ENCODE data around the gene SCN5A. TPM values are rescaled to one million over a fixed set of nuclear protein-coding genes. Genes with fewer than 3 reads are reported as not detected.

Gene SCN5A
- total RNA-seq, 1 donor from 2014 or later, result 1.4 TPM

DNA sequence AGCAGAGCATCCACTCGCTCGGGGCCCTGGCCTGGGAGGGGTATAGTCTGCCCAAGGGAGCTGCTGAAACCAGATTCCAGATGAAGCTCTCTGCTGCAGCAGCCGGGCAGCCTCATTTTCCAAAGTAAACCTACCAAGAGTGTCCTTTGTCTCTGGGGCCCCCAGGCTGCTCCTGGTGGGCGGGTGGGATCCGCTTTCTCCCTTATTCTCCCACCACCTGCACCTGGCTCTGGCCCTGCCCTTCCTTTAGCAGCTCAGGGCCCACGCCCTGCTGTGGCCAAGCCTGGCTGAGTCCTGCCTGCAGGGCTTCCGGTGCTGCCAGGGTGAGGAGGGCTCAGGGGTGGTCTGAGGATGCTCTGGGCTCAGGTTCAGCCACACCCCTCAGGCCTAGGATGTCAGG is 13.0 kb downstream of the SCN5A start:
- peaks cover 6% of the 10 kb centered on the region for H3K27me3 Mint-ChIP-seq (ENCODE audit: unreplicated experiment)
- H3K4me1 Mint-ChIP-seq (ENCODE audit: unreplicated experiment), result peaks cover 8% of the 10 kb centered on the region
- no peak for DNase-seq (ENCODE audit: low spot score)
- TF ChIP-seq, protein P1, sequence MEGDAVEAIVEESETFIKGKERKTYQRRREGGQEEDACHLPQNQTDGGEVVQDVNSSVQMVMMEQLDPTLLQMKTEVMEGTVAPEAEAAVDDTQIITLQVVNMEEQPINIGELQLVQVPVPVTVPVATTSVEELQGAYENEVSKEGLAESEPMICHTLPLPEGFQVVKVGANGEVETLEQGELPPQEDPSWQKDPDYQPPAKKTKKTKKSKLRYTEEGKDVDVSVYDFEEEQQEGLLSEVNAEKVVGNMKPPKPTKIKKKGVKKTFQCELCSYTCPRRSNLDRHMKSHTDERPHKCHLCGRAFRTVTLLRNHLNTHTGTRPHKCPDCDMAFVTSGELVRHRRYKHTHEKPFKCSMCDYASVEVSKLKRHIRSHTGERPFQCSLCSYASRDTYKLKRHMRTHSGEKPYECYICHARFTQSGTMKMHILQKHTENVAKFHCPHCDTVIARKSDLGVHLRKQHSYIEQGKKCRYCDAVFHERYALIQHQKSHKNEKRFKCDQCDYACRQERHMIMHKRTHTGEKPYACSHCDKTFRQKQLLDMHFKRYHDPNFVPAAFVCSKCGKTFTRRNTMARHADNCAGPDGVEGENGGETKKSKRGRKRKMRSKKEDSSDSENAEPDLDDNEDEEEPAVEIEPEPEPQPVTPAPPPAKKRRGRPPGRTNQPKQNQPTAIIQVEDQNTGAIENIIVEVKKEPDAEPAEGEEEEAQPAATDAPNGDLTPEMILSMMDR (IDR thresholded peaks at IDR 0.05; ENCODE audit: unreplicated experiment), result no peak
- H3K36me3 Mint-ChIP-seq (ENCODE audit: low read depth, unreplicated experiment), result no peaks in the 10 kb centered on the region
- H3K4me3 Mint-ChIP-seq (ENCODE audit: unreplicated experiment), result no peak overlapping the region
- H3K9me3 Mint-ChIP-seq (ENCODE audit: unreplicated experiment), result no peaks in the 10 kb centered on the region
- no peak overlapping the region for H3K27ac Mint-ChIP-seq (ENCODE audit: unreplicated experiment)

GRCh38 chr3:38634111-38634510 is 15.4 kb downstream of the SCN5A start:
- H3K4me1 Mint-ChIP-seq (ENCODE audit: unreplicated experiment), result peaks cover 9% of the 10 kb centered on the region
- no peaks in the 10 kb centered on the region for H3K9me3 Mint-ChIP-seq (ENCODE audit: unreplicated experiment)
- H3K4me3 Mint-ChIP-seq (ENCODE audit: unreplicated experiment), result no peak overlapping the region
- H3K27ac Mint-ChIP-seq (ENCODE audit: unreplicated experiment), result peak overlapping the region; percentile 53
- TF ChIP-seq, protein P1 (IDR thresholded peaks at IDR 0.05; ENCODE audit: unreplicated experiment), result no peak
- no peaks in the 10 kb centered on the region for H3K36me3 Mint-ChIP-seq (ENCODE audit: low read depth, unreplicated experiment)
- H3K27me3 Mint-ChIP-seq (ENCODE audit: unreplicated experiment), result peaks cover 5% of the 10 kb centered on the region
- DNase-seq (ENCODE audit: low spot score), result no peak

- no peaks in the 10 kb centered on the region for H3K36me3 Mint-ChIP-seq (ENCODE audit: low read depth, unreplicated experiment)
- DNase-seq (ENCODE audit: low spot score), result no peak
- no peaks in the 10 kb centered on the region for H3K9me3 Mint-ChIP-seq (ENCODE audit: unreplicated experiment)
- no peak overlapping the region for H3K4me3 Mint-ChIP-seq (ENCODE audit: unreplicated experiment)
- TF ChIP-seq, protein P1 (IDR thresholded peaks at IDR 0.05; ENCODE audit: unreplicated experiment), result no peak
- H3K4me1 Mint-ChIP-seq (ENCODE audit: unreplicated experiment), result peaks cover 9% of the 10 kb centered on the region
- peaks cover 5% of the 10 kb centered on the region for H3K27me3 Mint-ChIP-seq (ENCODE audit: unreplicated experiment)
- no peak overlapping the region for H3K27ac Mint-ChIP-seq (ENCODE audit: unreplicated experiment)
Observed at GRCh38 chr3:38632989-38633388, 16.5 kb downstream of the SCN5A start.

DNA sequence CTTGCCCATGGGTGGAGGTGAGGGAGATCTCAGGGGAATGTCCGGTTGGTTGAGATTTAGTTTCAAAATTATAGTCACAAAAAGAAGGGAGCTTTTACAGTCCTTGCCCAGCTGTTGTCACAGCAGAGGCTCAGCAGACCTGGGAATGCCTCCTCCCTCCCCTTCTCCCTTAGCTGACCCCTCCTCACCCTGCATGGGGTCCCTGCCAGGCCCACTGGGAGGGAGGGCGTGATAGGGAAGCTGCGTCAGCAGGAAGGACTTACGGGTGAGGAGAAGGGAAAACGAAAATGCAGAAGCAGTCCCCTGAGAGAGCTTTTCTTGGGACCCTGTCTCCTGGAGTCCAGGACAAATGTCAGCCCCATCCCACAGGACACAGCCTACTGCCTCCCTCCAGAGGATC is 18.9 kb downstream of the SCN5A start:
- no peak overlapping the region for H3K4me3 Mint-ChIP-seq (ENCODE audit: unreplicated experiment)

GRCh38 chr3:38630070-38630469 is 19.4 kb downstream of the SCN5A start:
- Mint-ChIP-seq H3K9me3 (ENCODE audit: unreplicated experiment) (no peaks in the 10 kb centered on the region), H3K4me1 (ENCODE audit: unreplicated experiment) (peaks cover 9% of the 10 kb centered on the region), H3K4me3 (ENCODE audit: unreplicated experiment) (no peak overlapping the region), H3K27ac (ENCODE audit: unreplicated experiment) (no peak overlapping the region), H3K36me3 (ENCODE audit: low read depth, unreplicated experiment) (no peaks in the 10 kb centered on the region), H3K27me3 (ENCODE audit: unreplicated experiment) (peaks cover 3% of the 10 kb centered on the region)
- no peak for DNase-seq (ENCODE audit: low spot score)
- TF ChIP-seq, protein P1 (IDR thresholded peaks at IDR 0.05; ENCODE audit: unreplicated experiment), result no peak

More for the DNA sequence above, 18.9 kb downstream of the SCN5A start:
- Mint-ChIP-seq H3K27me3 (ENCODE audit: unreplicated experiment) (peaks cover 3% of the 10 kb centered on the region), H3K36me3 (ENCODE audit: low read depth, unreplicated experiment) (no peaks in the 10 kb centered on the region), H3K4me1 (ENCODE audit: unreplicated experiment) (peaks cover 9% of the 10 kb centered on the region), H3K27ac (ENCODE audit: unreplicated experiment) (no peak overlapping the region), H3K9me3 (ENCODE audit: unreplicated experiment) (no peaks in the 10 kb centered on the region)
- no peak for DNase-seq (ENCODE audit: low spot score)
- TF ChIP-seq, protein P1 (IDR thresholded peaks at IDR 0.05; ENCODE audit: unreplicated experiment), result no peak

All from endothelial cell (in vitro differentiated cells).